Testis (tissue), 2 donors: ENCODE data around the gene TM9SF3.

Source experiments
- CTCF ChIP-seq, 3 experiments: fragments of 450-650 bp in 2 of 3; fragments of 200-600 bp in 1 of 3; sonication (generic) in 1 of 3; IDR thresholded peaks; one replicate each; pipeline ENCODE4 v1.5.1; 2016 to 2019; ENCODE audit warnings: antibody characterized with exemption in 3 of 3, mild to moderate bottlenecking in 2 of 3, moderate library complexity in 1 of 3
- POLR2A ChIP-seq: fragments of 450-650 bp; IDR thresholded peaks from one replicate; pipeline ENCODE4 v1.6.1; 2017; ENCODE audit warnings: antibody characterized with exemption, mild to moderate bottlenecking, moderate library complexity

GRCh38 chr10:96493871-96494525 lies 92.8 kb downstream of the TM9SF3 start:
- TF ChIP-seq CTCF (IDR thresholded peaks at IDR 0.05) (no peak), POLR2A (no peak)
